ENCODE results near the gene SGSM2. TPM values are rescaled to one million over a fixed set of nuclear protein-coding genes. Genes with fewer than 3 reads are reported as not detected.

The SGSM2 gene
- total RNA-seq, 2 donors from 2014 or later: 32.7 to 77.5 TPM

DNA sequence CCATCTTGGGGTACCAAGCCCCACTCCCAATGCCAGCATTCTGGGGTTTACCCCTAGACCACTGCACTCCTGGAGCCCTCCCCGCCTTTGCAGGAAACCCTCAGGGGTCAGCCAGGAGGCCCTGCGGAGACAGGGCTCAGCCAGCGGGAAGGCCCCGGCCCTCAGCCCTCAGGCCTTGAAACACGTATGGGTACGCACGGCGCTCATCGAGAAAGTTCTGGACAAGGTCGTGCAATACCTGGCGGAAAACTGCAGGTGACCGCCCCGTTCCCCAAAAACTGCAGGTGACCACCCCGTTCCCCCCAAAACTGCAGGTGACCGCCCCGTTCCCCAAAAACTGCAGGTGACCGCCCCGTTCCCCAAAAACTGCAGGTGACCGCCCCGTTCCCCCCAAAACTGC is 24.7 kb downstream of the SGSM2 start:
- Histone ChIP-seq H3K27ac (peak overlapping the region in 1 of 4 donors; percentile 6), H3K4me1 (peaks cover 9% of the 10 kb centered on the region), H3K36me3 (replicated peaks in 1 of 2; ENCODE audit: insufficient read depth in 1 of 2, low read depth in 2 of 2) (peaks cover 0 to 4% of the 10 kb centered on the region in 2 donors), H3K4me3 (no peak overlapping the region), H3K27me3 (no peaks in the 10 kb centered on the region), H3K9me3 (no peaks in the 10 kb centered on the region)
- no peak for ATAC-seq
- no peak for DNase-seq
- intact Hi-C loops (cut with DNase I): no loop called here
- TF ChIP-seq CTCF (IDR thresholded peaks at IDR 0.05) (no peak), POLR2A (IDR thresholded peaks at IDR 0.05) (no peak)
- WGBS, 2 donors: 94 to 97% methylated on average over 8 to 19 of the region's 20 CpGs

GRCh38 chr17:2362416-2362815 is 25.1 kb downstream of the SGSM2 start:
- H3K9me3 ChIP-seq: no peaks in the 10 kb centered on the region
- H3K4me3 ChIP-seq: no peak overlapping the region
- H3K36me3 ChIP-seq (replicated peaks in 1 of 2; ENCODE audit: insufficient read depth in 1 of 2, low read depth in 2 of 2): peaks cover 0 to 4% of the 10 kb centered on the region in 2 donors
- intact Hi-C loops (cut with DNase I): no loop called here
- peaks cover 9% of the 10 kb centered on the region for H3K4me1 ChIP-seq
- no peaks in the 10 kb centered on the region for H3K27me3 ChIP-seq
- DNase-seq (no peak), ATAC-seq (no peak)
- 94 to 97% methylated on average over 17 to 18 of the region's 19 CpGs for WGBS, 2 donors
- no peak overlapping the region for H3K27ac ChIP-seq
- TF ChIP-seq CTCF (IDR thresholded peaks at IDR 0.05): no peak
- TF ChIP-seq POLR2A (IDR thresholded peaks at IDR 0.05): no peak

DNA sequence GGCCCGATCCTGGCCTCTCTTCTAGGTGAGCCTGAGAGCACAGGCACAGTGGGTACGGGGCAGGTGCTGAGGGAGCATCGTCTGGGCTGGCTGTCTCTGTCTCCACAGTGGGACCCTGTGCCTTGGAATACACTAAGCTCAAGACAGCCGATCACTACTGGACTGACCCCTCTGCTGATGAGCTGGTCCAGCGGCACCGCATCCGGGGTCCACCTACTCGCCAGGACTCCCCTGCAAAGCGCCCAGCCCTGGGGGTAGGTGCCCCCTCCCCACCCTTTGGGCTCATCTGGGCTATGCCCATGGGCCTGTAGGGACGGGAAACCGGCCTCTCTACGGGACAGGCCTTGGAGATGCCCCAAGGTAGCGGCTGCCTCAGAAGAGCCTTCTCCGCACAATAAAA is 25.6 kb downstream of the SGSM2 start:
- Histone ChIP-seq H3K27ac (no peak overlapping the region), H3K36me3 (replicated peaks in 1 of 2; ENCODE audit: insufficient read depth in 1 of 2, low read depth in 2 of 2) (peaks cover 0 to 4% of the 10 kb centered on the region in 2 donors), H3K4me3 (no peak overlapping the region), H3K27me3 (no peaks in the 10 kb centered on the region), H3K9me3 (no peaks in the 10 kb centered on the region), H3K4me1 (peaks cover 9% of the 10 kb centered on the region)
- WGBS, 2 donors: 97% methylated on average over 14 of the region's 14 CpGs; no CpG with 5 or more reads in 1 of the 2 donors
- DNase-seq (no peak), ATAC-seq (no peak)
- intact Hi-C loops (cut with DNase I): no loop called here
- no peak for TF ChIP-seq CTCF (IDR thresholded peaks at IDR 0.05)
- TF ChIP-seq POLR2A (IDR thresholded peaks at IDR 0.05): no peak

- intact Hi-C loops (cut with DNase I): no loop called here
- H3K9me3 ChIP-seq: no peaks in the 10 kb centered on the region
- ATAC-seq (no peak), DNase-seq (no peak)
- no peak overlapping the region for H3K4me3 ChIP-seq
- H3K4me1 ChIP-seq: peaks cover 9% of the 10 kb centered on the region
- H3K27ac ChIP-seq: no peak overlapping the region
- 94% methylated on average over 6 to 21 of the region's 21 CpGs for WGBS, 2 donors
- no peaks in the 10 kb centered on the region for H3K27me3 ChIP-seq
- peaks cover 0 to 4% of the 10 kb centered on the region in 2 donors for H3K36me3 ChIP-seq (replicated peaks in 1 of 2; ENCODE audit: insufficient read depth in 1 of 2, low read depth in 2 of 2)
- TF ChIP-seq CTCF (IDR thresholded peaks at IDR 0.05): no peak
- no peak for TF ChIP-seq POLR2A (IDR thresholded peaks at IDR 0.05)
Observed at GRCh38 chr17:2363318-2363717, 26.0 kb downstream of the SGSM2 start.

All from body of pancreas (tissue), 4 donors.